CD4-positive, CD25-positive, alpha-beta regulatory T cell (primary cell): ENCODE measurements around the gene RPS19. TPM values are rescaled to one million over a fixed set of nuclear protein-coding genes. Genes with fewer than 3 reads are reported as not detected.
A peak's percentile ranks its signal among the peaks of the same experiment; 100 is the strongest.

ENCODE experiments used
- ATAC-seq, 2 donors: fragments of 150-1000 bp; cut with Tn5 transposase; one replicate each; pipeline ENCODE4 v1.10.0; 2021; ENCODE audit warnings: low read depth in 2 of 2, moderate number of reproducible peaks in 2 of 2, moderate library complexity in 1 of 2
- DNase-seq, 3 donors: peaks; one replicate each; pipeline versions ENCODE4 v3.0.0 to v3.0.0-alpha.2; 2012 to 2022; ENCODE audit warnings: mixed read lengths in 1 of 3
- H3K27ac ChIP-seq: one replicate; pipeline ENCODE4 v1.7.0; 2013; ENCODE audit warnings: mild to moderate bottlenecking, low read length; ENCODE audit not compliant: insufficient read depth, poor library complexity, severe bottlenecking
- H3K27me3 ChIP-seq: one replicate; pipeline ENCODE4 v1.7.0; 2013; ENCODE audit warnings: low read length; ENCODE audit not compliant: control insufficient read depth, insufficient read depth
- H3K36me3 ChIP-seq: one replicate; pipeline ENCODE4 v1.7.0; 2013; ENCODE audit warnings: mild to moderate bottlenecking, low read length, moderate library complexity; ENCODE audit not compliant: control insufficient read depth, insufficient read depth
- H3K4me1 ChIP-seq: 2 replicates; pipeline ENCODE4 v1.7.0; 2013; ENCODE audit warnings: mild to moderate bottlenecking, low read length; ENCODE audit not compliant: insufficient read depth, control insufficient read depth, poor library complexity, severe bottlenecking
- H3K4me3 ChIP-seq: one replicate; pipeline ENCODE4 v1.7.0; 2013; ENCODE audit warnings: low read depth, mild to moderate bottlenecking, low read length, moderate library complexity
- H3K9me3 ChIP-seq, 2 experiments: 1 replicate in 1 of 2; 2 replicates in 1 of 2; pipeline ENCODE4 v1.7.0; 2013; ENCODE audit warnings: low read length in 2 of 2, mild to moderate bottlenecking in 1 of 2, moderate library complexity in 1 of 2; ENCODE audit not compliant: control insufficient read depth in 2 of 2
- H3K27ac Mint-ChIP-seq, 3 donors: one replicate each; pipeline ENCODE4 v1.8.0; 2020 to 2022; ENCODE audit warnings: mild to moderate bottlenecking in 3 of 3, mixed read lengths in 3 of 3, moderate library complexity in 2 of 3
- H3K27me3 Mint-ChIP-seq: one replicate; pipeline ENCODE4 v1.8.0; 2022; ENCODE audit warnings: mild to moderate bottlenecking, mixed read lengths
- H3K36me3 Mint-ChIP-seq: one replicate; pipeline ENCODE4 v1.8.0; 2020; ENCODE audit warnings: mixed read lengths
- H3K4me1 Mint-ChIP-seq, 4 donors: one replicate each; pipeline ENCODE4 v1.8.0; 2020 to 2022; ENCODE audit warnings: mixed read lengths in 4 of 4, mild to moderate bottlenecking in 1 of 4
- H3K4me3 Mint-ChIP-seq, 4 donors: one replicate each; pipeline ENCODE4 v1.8.0; 2020 to 2022; ENCODE audit warnings: mild to moderate bottlenecking in 4 of 4, mixed read lengths in 4 of 4, moderate library complexity in 3 of 4
- H3K9me3 Mint-ChIP-seq, 7 donors: one replicate each; pipeline ENCODE4 v1.8.0; 2020 to 2022; ENCODE audit warnings: mixed read lengths in 7 of 7, mild to moderate bottlenecking in 3 of 7, moderate library complexity in 2 of 7
- polyA plus RNA-seq, 4 donors: library from polyadenylated mRNA; unstranded; fragments of 300-500 nt; fragmentation: Illumina TruSeq; gene quantifications; one replicate each; pipeline ENCODE4 v1.2.3, GENCODE V29; 2021
- total RNA-seq: library from RNA; stranded (reverse); gene quantifications from one replicate; pipeline ENCODE4 v1.2.3, GENCODE V29; 2022

Gene RPS19
- total and polyA plus RNA-seq, 5 donors from 2014 or later: 2,081 to 5,716 (median 4,216) TPM

- Mint-ChIP-seq H3K27me3 (no peaks in the 10 kb centered on the region), H3K4me1 (peaks cover 5 to 63% (median 34%) of the 10 kb centered on the region in 4 donors), H3K9me3 (no peaks in the 10 kb centered on the region), H3K36me3 (peaks cover 49% of the 10 kb centered on the region), H3K4me3 (peak overlapping the region; percentile 88 to 100 (median 100)), H3K27ac (peak overlapping the region; percentile 91 to 100 (median 99))
- H3K27ac ChIP-seq: peak overlapping the region; percentile 90
- peaks cover 86% of the 10 kb centered on the region for H3K4me1 ChIP-seq
- H3K36me3 ChIP-seq: peaks cover 41% of the 10 kb centered on the region
- H3K4me3 ChIP-seq: peak overlapping the region; percentile 44
- no peaks in the 10 kb centered on the region for H3K9me3 ChIP-seq
- ATAC-seq (no peak), DNase-seq (no peak)
- no peaks in the 10 kb centered on the region for H3K27me3 ChIP-seq
Observed at GRCh38 chr19:41888926-41889325, 28.9 kb downstream of the RPS19 start.

DNA sequence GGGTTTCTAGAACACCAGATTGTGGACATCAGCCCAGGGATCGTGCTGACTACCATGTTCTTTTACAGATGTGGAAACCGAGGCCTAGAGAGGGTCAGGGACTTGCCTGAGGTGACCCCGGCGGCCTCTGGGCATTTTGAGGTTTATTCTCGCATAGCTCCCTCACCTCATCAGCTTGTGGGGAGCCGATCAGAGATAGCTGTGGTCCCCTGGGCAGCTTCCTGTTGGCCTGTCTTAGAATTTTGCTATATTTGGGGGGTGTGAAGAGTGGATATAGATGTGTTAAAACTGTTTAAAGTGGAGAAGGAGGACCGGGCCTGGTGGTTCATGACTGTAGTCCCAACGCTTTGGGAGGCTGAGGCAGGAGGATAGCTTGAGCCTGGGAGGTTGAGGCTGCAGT, 29.8 kb downstream of the RPS19 start:
- no peak for DNase-seq
- Histone ChIP-seq H3K4me3 (no peak overlapping the region), H3K4me1 (peaks cover 93% of the 10 kb centered on the region), H3K27me3 (no peaks in the 10 kb centered on the region), H3K27ac (peak overlapping the region; percentile 90), H3K9me3 (no peaks in the 10 kb centered on the region), H3K36me3 (peaks cover 51% of the 10 kb centered on the region)
- Mint-ChIP-seq H3K4me1 (peaks cover 5 to 68% (median 32%) of the 10 kb centered on the region in 4 donors), H3K36me3 (peaks cover 46% of the 10 kb centered on the region), H3K27ac (peak overlapping the region; percentile 67 to 82 (median 80)), H3K4me3 (peak overlapping the region; percentile 53 to 100 (median 94)), H3K27me3 (no peaks in the 10 kb centered on the region), H3K9me3 (no peaks in the 10 kb centered on the region)
- no peak for ATAC-seq

DNA sequence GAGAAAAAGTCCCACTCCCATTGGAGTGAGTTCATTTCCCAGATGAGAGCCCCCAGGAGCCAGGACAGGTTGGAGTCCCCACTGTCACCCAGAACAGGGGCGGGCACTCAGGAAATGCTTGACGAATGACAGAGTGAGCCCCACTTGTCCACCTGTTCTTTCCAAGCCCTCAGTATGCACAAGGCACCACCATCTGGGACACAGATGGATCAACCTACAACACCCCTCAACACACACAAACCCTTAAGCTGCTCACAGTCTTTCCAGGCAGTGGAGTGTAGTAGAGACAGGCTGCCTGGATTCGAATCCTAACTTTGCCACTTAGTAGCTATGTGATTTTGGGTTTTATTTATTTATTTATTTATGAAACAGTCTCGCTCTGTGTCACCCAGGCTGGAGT, 30.9 kb downstream of the RPS19 start:
- Mint-ChIP-seq H3K27me3 (no peaks in the 10 kb centered on the region), H3K36me3 (peaks cover 44% of the 10 kb centered on the region), H3K9me3 (no peaks in the 10 kb centered on the region), H3K4me3 (peak overlapping the region in 2 of 4 donors; percentile 32 to 100), H3K4me1 (peaks cover 5 to 69% (median 35%) of the 10 kb centered on the region in 4 donors), H3K27ac (peak overlapping the region in 1 of 3 donors; percentile 86)
- Histone ChIP-seq H3K4me1 (peaks cover 93% of the 10 kb centered on the region), H3K27ac (peak overlapping the region; percentile 67), H3K27me3 (no peaks in the 10 kb centered on the region), H3K9me3 (no peaks in the 10 kb centered on the region), H3K4me3 (no peak overlapping the region), H3K36me3 (peaks cover 61% of the 10 kb centered on the region)
- no peak for DNase-seq
- no peak for ATAC-seq

GRCh38 chr19:41892173-41892902, 32.3 kb downstream of the RPS19 start:
- H3K4me1 ChIP-seq: peaks cover 88% of the 10 kb centered on the region
- H3K4me1 Mint-ChIP-seq: peaks cover 5 to 65% (median 28%) of the 10 kb centered on the region in 4 donors
- DNase-seq: no peak
- H3K4me3 Mint-ChIP-seq: peak overlapping the region in 2 of 4 donors; percentile 70 to 100
- H3K9me3 Mint-ChIP-seq: no peaks in the 10 kb centered on the region
- no peak for ATAC-seq
- peaks cover 67% of the 10 kb centered on the region for H3K36me3 ChIP-seq
- no peaks in the 10 kb centered on the region for H3K27me3 Mint-ChIP-seq
- H3K36me3 Mint-ChIP-seq: peaks cover 31% of the 10 kb centered on the region
- peak overlapping the region in 1 of 3 donors; percentile 94 for H3K27ac Mint-ChIP-seq
- peak overlapping the region; percentile 67 for H3K27ac ChIP-seq
- no peak overlapping the region for H3K4me3 ChIP-seq
- no peaks in the 10 kb centered on the region for H3K27me3 ChIP-seq
- no peaks in the 10 kb centered on the region for H3K9me3 ChIP-seq

DNA sequence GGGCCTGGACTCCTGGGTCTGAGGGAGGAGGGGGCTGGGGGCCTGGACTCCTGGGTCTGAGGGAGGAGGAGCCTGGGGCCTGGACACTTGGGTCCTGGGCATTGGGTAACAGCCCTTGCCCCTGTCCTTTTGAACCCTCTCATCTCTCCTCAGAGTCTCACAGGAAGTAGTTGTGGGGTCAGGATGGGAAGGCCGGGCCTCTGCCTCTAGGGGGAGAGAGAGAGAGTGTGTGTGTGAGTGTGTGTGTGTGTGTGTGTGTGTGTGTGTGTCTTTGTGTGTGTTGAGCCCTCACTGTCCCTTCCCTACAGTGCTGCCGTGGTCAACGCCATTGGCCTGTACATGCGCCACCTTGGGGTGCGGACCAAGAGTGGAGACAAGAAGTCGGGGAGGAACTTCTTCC, 33.8 kb downstream of the RPS19 start:
- Histone ChIP-seq H3K4me3 (no peak overlapping the region), H3K9me3 (no peaks in the 10 kb centered on the region), H3K27me3 (no peaks in the 10 kb centered on the region), H3K4me1 (peaks cover 78% of the 10 kb centered on the region), H3K27ac (peak overlapping the region; percentile 67), H3K36me3 (peaks cover 76% of the 10 kb centered on the region)
- ATAC-seq (peak in 1 of 2 donors; percentile 38), DNase-seq (peak in 1 of 3 donors; percentile 53)
- peak overlapping the region; percentile 56 to 88 (median 56) for H3K27ac Mint-ChIP-seq
- peaks cover 8 to 67% (median 26%) of the 10 kb centered on the region in 4 donors for H3K4me1 Mint-ChIP-seq
- H3K4me3 Mint-ChIP-seq: peak overlapping the region in 2 of 4 donors; percentile 13 to 44
- H3K27me3 Mint-ChIP-seq: no peaks in the 10 kb centered on the region
- peaks cover 26% of the 10 kb centered on the region for H3K36me3 Mint-ChIP-seq
- no peaks in the 10 kb centered on the region for H3K9me3 Mint-ChIP-seq

GRCh38 chr19:41894350-41894749, 34.3 kb downstream of the RPS19 start:
- DNase-seq (no peak), ATAC-seq (no peak)
- Mint-ChIP-seq H3K36me3 (peaks cover 27% of the 10 kb centered on the region), H3K4me3 (peak overlapping the region in 2 of 4 donors; percentile 13 to 44), H3K9me3 (no peaks in the 10 kb centered on the region), H3K4me1 (peaks cover 8 to 67% (median 25%) of the 10 kb centered on the region in 4 donors), H3K27me3 (no peaks in the 10 kb centered on the region), H3K27ac (peak overlapping the region; percentile 56 to 88 (median 56))
- H3K27ac ChIP-seq: peak overlapping the region; percentile 67
- no peak overlapping the region for H3K4me3 ChIP-seq
- H3K9me3 ChIP-seq: no peaks in the 10 kb centered on the region
- peaks cover 74% of the 10 kb centered on the region for H3K4me1 ChIP-seq
- H3K36me3 ChIP-seq: peaks cover 75% of the 10 kb centered on the region
- H3K27me3 ChIP-seq: no peaks in the 10 kb centered on the region

GRCh38 chr19:41895745-41896580, 35.9 kb downstream of the RPS19 start:
- Mint-ChIP-seq H3K4me1 (peaks cover 8 to 64% (median 22%) of the 10 kb centered on the region in 4 donors), H3K9me3 (no peaks in the 10 kb centered on the region), H3K4me3 (peak overlapping the region in 3 of 4 donors; percentile 10 to 77 (median 66)), H3K27me3 (no peaks in the 10 kb centered on the region), H3K27ac (peak overlapping the region in 2 of 3 donors; percentile 88 to 92), H3K36me3 (peaks cover 31% of the 10 kb centered on the region)
- H3K4me1 ChIP-seq: peaks cover 58% of the 10 kb centered on the region
- H3K36me3 ChIP-seq: peaks cover 76% of the 10 kb centered on the region
- H3K27ac ChIP-seq: peak overlapping the region; percentile 41
- no peak overlapping the region for H3K4me3 ChIP-seq
- peak in 1 of 2 donors; percentile 31 for ATAC-seq
- H3K9me3 ChIP-seq: no peaks in the 10 kb centered on the region
- no peaks in the 10 kb centered on the region for H3K27me3 ChIP-seq
- no peak for DNase-seq
